GM19023 (cell line): ENCODE data around the gene GATA2.

ENCODE experiments used
- ATAC-seq: cut with Tn5 transposase; IDR thresholded peaks from one replicate; pipeline ENCODE4 v1.9.1; 2021; ENCODE audit warnings: mild to moderate bottlenecking, moderate library complexity; ENCODE audit not compliant: unreplicated experiment

Gene GATA2

GRCh38 chr3:128503164-128503651 is 10.2 kb upstream of the GATA2 start:
- ATAC-seq = no peak

GRCh38 chr3:128502712-128503111 is 9.7 kb upstream of the GATA2 start:
- no peak for ATAC-seq

DNA sequence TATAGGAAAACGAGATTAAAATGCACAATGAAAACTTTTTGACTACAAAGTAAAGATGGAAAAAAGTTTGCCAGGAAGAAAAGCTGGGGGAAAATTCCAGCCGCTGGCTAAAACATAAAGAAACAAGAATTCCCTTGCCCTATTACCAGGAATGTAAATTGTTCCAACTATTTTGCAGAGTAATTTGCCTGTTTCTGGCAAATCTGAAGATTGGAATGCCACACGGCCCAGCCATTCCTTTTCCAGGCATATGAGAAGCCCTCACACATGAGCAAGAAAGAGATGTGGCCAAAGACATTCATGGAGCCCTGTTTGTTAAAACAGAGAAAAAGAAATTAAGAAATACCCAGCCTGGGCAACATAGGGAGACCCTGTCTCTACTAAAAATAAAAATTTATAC is 8.4 kb upstream of the GATA2 start:
- no peak for ATAC-seq

- no peak for ATAC-seq
Observed at GRCh38 chr3:128500556-128500955, 7.6 kb upstream of the GATA2 start.

- no peak for ATAC-seq
Observed at GRCh38 chr3:128499724-128500275, 6.8 kb upstream of the GATA2 start.

DNA sequence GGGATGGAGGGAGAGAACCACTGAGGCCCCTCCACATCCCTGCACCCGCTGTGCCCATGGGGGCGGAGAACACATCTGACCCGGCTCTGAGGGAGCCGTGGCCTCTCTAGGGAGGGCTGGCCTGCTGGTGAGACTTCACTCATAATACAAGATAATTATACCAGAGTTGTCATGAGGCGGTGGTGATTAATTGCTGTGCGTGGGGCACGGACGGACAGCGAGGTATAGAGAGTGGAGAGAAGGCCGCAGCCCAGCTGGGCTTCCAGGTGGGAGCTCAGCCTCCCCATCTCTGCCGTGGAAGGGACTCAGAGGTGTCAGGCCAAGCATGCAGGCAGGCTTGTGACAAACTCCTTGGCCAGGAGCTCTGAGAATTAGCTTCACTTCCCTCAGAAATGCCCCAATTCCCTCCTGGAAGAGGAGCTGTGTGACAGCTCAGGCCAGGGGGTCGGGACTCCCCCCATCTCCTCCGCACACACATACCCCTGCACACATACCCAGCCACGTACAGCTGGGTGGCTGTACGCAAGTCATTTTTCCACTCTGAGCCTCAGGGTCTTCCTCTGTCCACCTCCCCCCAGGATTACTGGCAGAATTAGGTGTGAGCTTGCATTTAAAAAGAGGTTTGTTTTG is 6.0 kb upstream of the GATA2 start:
- no peak for ATAC-seq

GRCh38 chr3:128498127-128498626 is 5.2 kb upstream of the GATA2 start:
- no peak for ATAC-seq

GRCh38 chr3:128497305-128498126 is 4.5 kb upstream of the GATA2 start:
- no peak for ATAC-seq

DNA sequence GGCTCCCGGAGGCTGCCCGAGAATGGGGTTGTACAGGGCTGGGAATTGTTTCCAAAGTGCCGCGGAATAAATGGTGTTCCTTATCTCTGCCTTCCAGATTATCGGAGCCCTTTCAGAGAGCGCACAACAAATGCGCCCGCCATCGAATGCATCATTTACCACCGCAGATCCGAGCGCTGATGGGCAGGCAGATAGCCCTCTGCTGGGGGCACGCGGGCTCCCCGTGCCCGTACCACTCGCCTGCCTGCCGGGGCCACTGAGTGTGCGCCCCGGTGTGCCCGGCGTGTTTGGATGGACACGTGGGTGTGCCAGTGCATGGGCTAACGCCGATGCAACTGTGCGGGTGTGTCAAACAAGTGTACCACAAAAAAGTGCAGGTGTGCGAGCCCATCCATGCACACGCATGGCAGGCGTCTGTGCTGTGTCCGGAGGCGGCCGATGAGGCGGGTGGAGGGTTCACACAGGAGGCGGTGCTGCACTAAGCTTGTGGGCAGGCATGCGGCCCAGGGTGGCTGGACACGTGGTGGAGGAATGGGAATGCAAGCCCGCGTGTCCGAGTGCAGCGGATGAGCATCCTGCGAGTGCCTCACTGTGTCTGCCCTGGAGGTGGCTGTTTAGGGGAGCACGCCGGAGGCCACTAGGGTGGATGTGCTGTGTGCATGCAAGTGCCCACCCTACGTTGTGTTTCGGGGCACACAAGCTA is 3.8 kb upstream of the GATA2 start:
- ATAC-seq = no peak

DNA sequence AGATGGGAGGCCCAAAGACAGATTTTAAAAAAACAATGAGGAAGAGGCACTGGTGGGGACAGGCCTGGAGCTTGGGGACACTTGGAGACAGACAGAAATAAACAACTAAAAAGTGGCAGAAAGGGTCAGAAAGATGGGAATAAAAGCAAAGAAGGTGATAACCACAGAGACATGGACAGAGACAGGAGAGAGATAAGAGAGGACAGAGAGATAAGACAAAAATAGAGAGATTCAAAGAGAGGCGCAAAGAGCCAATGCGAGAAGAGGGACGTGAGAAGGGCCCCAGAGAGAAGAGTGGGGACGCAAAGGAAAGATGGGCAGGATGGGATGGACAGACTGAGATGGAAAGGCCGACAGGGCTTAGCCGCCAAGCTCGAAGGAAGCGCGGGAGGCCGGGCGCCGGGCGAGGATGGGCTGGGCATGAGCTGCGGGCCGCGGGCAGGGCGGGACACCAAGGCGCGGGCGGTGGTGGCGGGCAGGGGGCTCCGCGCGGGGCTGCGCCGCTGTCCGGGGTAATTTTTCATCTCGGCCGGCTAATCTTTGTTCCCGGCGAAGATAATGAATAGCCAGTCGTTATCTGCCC is 3.1 kb upstream of the GATA2 start:
- no peak for ATAC-seq

DNA sequence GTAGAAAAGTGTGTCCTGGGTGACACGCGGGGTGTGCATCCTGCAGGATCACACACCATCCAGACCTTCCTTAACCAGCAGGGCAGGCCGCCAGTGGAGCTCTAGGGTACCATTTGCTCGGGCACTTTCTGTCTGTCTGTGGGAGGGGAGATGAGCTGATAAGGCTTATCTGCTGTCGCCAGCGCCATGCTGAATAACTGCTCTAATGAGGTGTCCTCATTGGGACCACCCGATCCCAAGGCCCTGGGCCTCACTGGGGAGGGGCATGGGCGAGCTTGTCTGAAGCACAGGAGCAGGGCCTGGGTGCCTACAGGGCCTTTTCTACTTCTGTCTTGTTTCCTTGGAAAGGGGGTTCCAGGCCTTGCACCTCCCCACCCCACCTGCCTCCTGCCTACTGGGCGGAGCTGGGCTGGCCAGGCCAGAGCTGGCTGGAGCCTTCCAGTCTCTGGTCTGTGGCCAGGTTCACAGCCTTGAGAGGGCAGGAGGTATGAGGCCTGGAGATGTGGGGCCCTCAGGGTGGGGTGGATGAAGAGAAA is 2.5 kb upstream of the GATA2 start:
- no peak for ATAC-seq

DNA sequence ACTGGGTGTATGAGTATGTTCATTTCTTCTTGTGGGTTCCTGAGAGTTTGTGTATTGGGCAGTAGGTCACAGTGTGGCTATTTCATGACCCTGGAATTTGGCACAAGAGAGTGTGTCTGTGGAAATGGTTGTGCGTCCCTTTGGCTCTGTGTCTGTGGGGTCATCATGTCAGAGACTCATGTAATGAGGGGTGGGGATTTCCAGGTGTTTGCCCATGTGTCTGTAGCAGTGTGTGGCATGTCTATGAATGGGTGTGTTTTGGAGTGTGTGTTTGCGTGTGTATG is 1.3 kb upstream of the GATA2 start:
- no peak for ATAC-seq

DNA sequence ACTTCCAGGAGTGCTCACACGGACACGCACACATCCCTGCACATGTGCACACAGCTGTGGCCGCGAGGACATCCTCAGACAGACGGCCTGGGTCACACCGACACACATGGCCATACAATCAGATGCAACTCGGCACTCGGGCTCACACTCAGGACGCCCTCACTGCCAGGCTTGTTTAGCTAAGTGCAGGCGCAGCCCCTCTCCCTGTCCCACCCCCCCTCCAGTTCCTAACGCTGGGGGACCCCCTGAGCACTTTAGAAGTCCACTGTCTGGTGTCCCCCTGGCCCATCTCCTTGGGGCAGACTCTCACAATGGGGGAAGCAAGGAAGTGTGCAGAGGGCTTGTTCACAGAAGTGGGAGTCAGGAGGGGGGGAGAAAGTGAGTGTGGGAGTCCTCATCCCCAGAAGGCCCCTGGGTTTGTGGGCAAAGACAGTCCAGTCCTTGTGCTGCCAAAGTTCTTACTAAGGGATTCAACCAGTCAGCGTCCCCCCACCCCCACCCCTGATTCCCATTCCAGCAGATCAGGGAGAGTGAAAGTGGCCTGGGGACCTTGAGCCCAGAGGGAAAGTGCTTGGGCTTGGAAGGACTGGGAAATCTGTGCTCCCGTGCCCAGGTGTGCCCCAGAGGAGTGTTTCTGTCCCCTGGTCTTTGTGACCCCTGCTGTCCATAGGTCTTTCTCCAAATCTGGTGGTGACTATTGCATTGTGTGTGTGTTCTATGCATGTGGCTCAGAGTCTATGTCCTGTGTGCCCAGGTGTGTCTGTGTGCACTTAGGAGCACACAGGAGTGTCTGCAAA is 767 bp upstream of the GATA2 start:
- ATAC-seq = no peak

DNA sequence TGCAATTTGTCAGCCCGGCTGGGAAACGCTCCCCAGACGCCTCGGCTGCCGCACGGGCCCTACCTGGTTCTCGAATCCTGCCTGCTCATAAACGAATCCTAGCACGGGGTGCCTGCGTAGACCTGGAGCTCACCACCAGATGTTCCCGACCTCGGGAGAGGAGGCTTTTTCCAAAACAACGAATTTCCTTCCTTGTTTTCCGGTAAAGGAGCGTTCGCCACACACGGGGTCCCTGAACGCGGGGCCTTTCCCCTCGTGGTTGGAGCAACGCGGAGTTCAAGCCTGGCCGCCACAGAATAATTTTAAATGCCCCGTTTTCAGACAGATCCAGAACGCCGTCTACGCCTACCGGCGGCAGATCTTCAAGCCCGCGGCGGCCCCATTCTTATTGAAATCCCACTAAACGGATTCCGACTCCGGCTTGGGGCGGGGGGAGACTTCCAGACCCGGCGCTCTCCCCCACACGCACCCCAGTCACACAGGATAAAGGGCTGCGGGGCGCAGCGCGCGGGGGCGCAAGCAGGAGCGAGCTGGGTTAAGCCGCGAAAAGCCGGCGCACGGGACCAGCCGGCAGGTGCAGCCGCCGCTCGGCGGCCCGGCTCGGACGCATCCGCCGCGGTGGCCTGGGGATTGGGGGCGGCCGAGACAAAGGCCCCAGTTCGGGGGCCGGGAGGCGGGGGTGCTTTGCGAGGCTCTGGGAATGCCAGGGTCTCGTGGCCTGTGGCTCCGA is 895 bp downstream of the GATA2 start:
- ATAC-seq = no peak

- ATAC-seq = no peak
Observed at GRCh38 chr3:128491691-128491940, 1.4 kb downstream of the GATA2 start.

GRCh38 chr3:128490915-128491690 is 1.9 kb downstream of the GATA2 start:
- no peak for ATAC-seq

GRCh38 chr3:128490650-128490914 is 2.4 kb downstream of the GATA2 start:
- no peak for ATAC-seq

GRCh38 chr3:128489927-128490649 is 2.9 kb downstream of the GATA2 start:
- no peak for ATAC-seq

GRCh38 chr3:128489674-128489926 is 3.4 kb downstream of the GATA2 start:
- no peak for ATAC-seq
